Epithelial cell of proximal tubule (primary cell): Measurements from ENCODE around the gene CHN1. TPM values are rescaled to one million over a fixed set of nuclear protein-coding genes. Genes with fewer than 3 reads are reported as not detected.

Source experiments
- DNase-seq: peaks from one replicate; pipeline ENCODE4 v3.0.0-alpha.2; 2011; ENCODE audit warnings: low read depth
- H3K4me3 ChIP-seq: 2 replicates; pipeline ENCODE4 v1.5.1; 2011; ENCODE audit warnings: low read depth, mild to moderate bottlenecking, low read length
- total RNA-seq: library from RNA; depleted of rRNA; stranded (reverse); fragments of >200 nt; gene quantifications from 2 replicates; pipeline ENCODE4 v1.2.3, GENCODE V29; 2015
- TF ChIP-seq, protein P1 (sequence below): conservative IDR thresholded peaks from 2 replicates; pipeline ENCODE4 v1.5.1; 2012; ENCODE audit warnings: low read depth, mild to moderate bottlenecking, low read length

CHN1 gene
- total RNA-seq, 1 donor from 2014 or later: 22.5 TPM

- TF ChIP-seq, protein P1, sequence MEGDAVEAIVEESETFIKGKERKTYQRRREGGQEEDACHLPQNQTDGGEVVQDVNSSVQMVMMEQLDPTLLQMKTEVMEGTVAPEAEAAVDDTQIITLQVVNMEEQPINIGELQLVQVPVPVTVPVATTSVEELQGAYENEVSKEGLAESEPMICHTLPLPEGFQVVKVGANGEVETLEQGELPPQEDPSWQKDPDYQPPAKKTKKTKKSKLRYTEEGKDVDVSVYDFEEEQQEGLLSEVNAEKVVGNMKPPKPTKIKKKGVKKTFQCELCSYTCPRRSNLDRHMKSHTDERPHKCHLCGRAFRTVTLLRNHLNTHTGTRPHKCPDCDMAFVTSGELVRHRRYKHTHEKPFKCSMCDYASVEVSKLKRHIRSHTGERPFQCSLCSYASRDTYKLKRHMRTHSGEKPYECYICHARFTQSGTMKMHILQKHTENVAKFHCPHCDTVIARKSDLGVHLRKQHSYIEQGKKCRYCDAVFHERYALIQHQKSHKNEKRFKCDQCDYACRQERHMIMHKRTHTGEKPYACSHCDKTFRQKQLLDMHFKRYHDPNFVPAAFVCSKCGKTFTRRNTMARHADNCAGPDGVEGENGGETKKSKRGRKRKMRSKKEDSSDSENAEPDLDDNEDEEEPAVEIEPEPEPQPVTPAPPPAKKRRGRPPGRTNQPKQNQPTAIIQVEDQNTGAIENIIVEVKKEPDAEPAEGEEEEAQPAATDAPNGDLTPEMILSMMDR: no peak
- peak; percentile 36 for DNase-seq
- H3K4me3 ChIP-seq: no peak overlapping the region
These were observed 252.0 kb downstream of the CHN1 start for GRCh38 chr2:174753038-174753633.

DNA sequence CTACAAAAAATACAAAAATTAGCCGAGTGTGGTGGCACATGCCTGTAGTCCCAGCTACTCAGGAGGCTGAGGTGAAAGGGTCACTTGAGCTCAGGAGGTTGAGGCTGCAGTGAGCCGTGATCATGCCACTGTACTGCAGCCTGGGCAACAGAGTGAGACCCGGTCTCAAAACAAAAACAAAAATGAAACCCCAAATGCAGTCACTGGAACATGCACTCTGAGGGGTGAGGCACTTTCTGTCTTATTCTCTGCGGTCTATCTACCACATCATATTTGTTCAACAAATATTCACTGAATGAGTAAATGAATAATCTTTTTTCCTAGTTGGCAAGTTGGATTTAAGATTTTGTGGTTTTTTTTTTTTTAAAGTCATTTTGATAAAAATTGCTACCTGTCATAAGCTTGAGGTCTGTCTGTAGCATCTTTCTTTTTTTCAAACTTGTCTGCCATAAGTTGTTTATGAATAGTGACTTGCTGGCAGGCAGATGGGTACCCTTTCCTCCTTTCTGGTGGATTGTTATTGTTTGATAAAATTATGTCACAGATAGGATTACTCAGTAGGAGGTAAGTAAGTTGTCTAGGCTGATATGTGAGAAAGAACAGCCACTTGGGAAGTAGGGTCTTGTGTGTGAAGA lies 252.7 kb downstream of the CHN1 start:
- no peak overlapping the region for H3K4me3 ChIP-seq
- TF ChIP-seq, protein P1: no peak
- no peak for DNase-seq

GRCh38 chr2:174750923-174751441 lies 254.2 kb downstream of the CHN1 start:
- DNase-seq: no peak

GRCh38 chr2:174749793-174750192 lies 255.4 kb downstream of the CHN1 start:
- no peak for DNase-seq
- H3K4me3 ChIP-seq: no peak overlapping the region
- TF ChIP-seq, protein P1: no peak

More at GRCh38 chr2:174750923-174751441, 254.2 kb downstream of the CHN1 start:
- H3K4me3 ChIP-seq: no peak overlapping the region
- TF ChIP-seq, protein P1: no peak

- H3K4me3 ChIP-seq: no peak overlapping the region
- TF ChIP-seq, protein P1: peak; percentile 86
- no peak for DNase-seq
These were observed 256.2 kb downstream of the CHN1 start for GRCh38 chr2:174748948-174749347.

Other genes with a start within 250 kb of the CHN1 start
- gene CHRNA1, start 240.9 kb downstream of the CHN1 start, total RNA-seq: not detected in 2 replicates
- gene ATF2, start 162.8 kb upstream of the CHN1 start, total RNA-seq: 22.6 and 47.5 TPM in 2 replicates
- 362 and 366 TPM in 2 replicates for gene ATP5MC3, start 176.3 kb upstream of the CHN1 start, total RNA-seq